ENCODE results near the gene GSDMA.

DNA sequence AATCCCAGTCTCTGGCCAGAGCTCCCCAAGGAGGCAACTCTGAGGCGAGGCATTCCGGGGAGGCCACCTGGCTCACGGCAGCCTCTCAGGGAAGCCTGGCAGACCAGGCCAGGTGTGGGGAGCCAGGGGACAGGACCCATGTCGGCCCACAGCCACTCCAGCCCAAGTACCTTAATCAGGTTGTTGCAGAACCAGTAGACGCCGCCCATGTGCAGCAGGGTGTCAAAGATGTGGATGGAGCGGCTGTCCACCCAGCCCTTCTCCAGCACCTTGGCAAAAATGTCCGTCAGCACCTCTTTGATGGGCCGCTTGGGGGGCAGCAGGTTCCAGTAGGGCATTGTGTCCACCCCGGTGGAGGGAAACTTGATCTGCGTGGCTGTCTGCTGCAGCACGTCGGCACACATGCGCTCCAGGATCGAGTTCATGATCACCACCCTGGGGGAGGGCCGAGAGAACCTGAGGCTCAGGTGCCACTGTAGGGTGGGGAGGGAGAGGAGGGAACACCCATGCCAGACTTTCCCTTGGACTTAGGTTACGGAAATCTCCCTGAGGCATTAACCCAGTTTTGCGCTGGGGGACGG lies 60.2 kb downstream of the GSDMA start:
- no peak for TF ChIP-seq POLR2AphosphoS5 (IDR thresholded peaks at IDR 0.05; ENCODE audit: borderline replicate concordance, low read depth, low read length)
- no peak for TF ChIP-seq EZH2 (IDR thresholded peaks at IDR 0.05)
